ENCODE data around the gene SPG21.

Gene SPG21

DNA sequence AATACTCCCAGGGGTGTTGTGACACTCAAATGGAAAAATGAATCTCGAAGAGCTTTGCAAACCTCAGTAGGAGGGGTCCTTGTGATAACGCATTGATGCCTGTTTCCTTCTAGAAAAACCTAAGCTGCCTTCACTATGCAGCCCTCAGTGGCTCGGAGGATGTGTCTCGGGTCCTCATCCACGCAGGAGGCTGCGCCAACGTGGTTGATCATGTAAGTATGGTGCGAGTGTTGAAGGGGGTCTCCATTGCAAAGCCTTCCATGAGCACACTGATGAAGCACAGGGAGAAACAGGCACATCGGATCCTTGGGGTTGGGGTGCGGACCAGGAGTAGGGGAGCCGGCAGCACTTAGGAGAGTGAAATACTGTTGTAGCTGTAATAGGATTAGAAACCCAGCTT lies 55.7 kb downstream of the SPG21 start:
- Mint-ChIP-seq H3K27me3 (no peaks in the 10 kb centered on the region), H3K9me3 (no peaks in the 10 kb centered on the region), H3K4me3 (no peak overlapping the region), H3K36me3 (ENCODE audit: low read depth) (no peaks in the 10 kb centered on the region), H3K27ac (no peak overlapping the region), H3K4me1 (ENCODE audit: low read depth) (no peaks in the 10 kb centered on the region)

DNA sequence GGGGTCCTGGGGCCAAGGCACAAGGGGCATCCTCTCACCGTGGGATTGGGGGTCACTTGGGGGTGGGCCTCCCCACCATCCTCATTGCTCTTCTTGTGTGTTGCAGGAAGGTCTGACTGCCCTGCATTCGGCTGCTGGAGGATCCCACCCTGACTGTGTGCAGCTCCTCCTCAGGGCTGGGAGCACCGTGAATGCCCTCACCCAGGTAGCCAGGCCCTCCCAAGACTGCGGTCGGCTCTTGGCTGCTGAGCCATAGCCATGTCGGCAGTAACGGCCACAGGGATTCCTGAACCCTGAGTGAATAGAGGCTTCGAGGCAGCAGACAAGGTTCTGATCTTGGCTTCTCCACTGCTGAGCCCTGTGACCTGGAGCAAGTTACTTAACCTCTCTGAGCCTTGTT lies 58.3 kb downstream of the SPG21 start:
- H3K4me1 Mint-ChIP-seq (ENCODE audit: low read depth), result peaks cover 3% of the 10 kb centered on the region
- no peaks in the 10 kb centered on the region for H3K9me3 Mint-ChIP-seq
- H3K27me3 Mint-ChIP-seq, result no peaks in the 10 kb centered on the region
- no peak overlapping the region for H3K27ac Mint-ChIP-seq
- H3K4me3 Mint-ChIP-seq, result no peak overlapping the region
- no peaks in the 10 kb centered on the region for H3K36me3 Mint-ChIP-seq (ENCODE audit: low read depth)

GRCh38 chr15:64930778-64931371 lies 58.8 kb downstream of the SPG21 start:
- Mint-ChIP-seq H3K27ac (peak overlapping the region; percentile 48), H3K4me3 (no peak overlapping the region), H3K27me3 (no peaks in the 10 kb centered on the region), H3K36me3 (ENCODE audit: low read depth) (peaks cover 4% of the 10 kb centered on the region), H3K9me3 (no peaks in the 10 kb centered on the region), H3K4me1 (ENCODE audit: low read depth) (peaks cover 3% of the 10 kb centered on the region)

GRCh38 chr15:64930019-64930652 lies 59.6 kb downstream of the SPG21 start:
- peaks cover 3% of the 10 kb centered on the region for H3K4me1 Mint-ChIP-seq (ENCODE audit: low read depth)
- no peak overlapping the region for H3K4me3 Mint-ChIP-seq
- H3K36me3 Mint-ChIP-seq (ENCODE audit: low read depth), result peaks cover 4% of the 10 kb centered on the region
- no peaks in the 10 kb centered on the region for H3K27me3 Mint-ChIP-seq
- H3K9me3 Mint-ChIP-seq, result no peaks in the 10 kb centered on the region
- no peak overlapping the region for H3K27ac Mint-ChIP-seq

- H3K36me3 Mint-ChIP-seq (ENCODE audit: low read depth), result peaks cover 4% of the 10 kb centered on the region
- H3K9me3 Mint-ChIP-seq, result no peaks in the 10 kb centered on the region
- H3K4me3 Mint-ChIP-seq, result no peak overlapping the region
- H3K27me3 Mint-ChIP-seq, result no peaks in the 10 kb centered on the region
- H3K4me1 Mint-ChIP-seq (ENCODE audit: low read depth), result peaks cover 3% of the 10 kb centered on the region
- no peak overlapping the region for H3K27ac Mint-ChIP-seq
These were observed 61.0 kb downstream of the SPG21 start for GRCh38 chr15:64928626-64929220.

- peaks cover 4% of the 10 kb centered on the region for H3K36me3 Mint-ChIP-seq (ENCODE audit: low read depth)
- no peaks in the 10 kb centered on the region for H3K27me3 Mint-ChIP-seq
- no peaks in the 10 kb centered on the region for H3K9me3 Mint-ChIP-seq
- H3K27ac Mint-ChIP-seq, result no peak overlapping the region
- H3K4me3 Mint-ChIP-seq, result no peak overlapping the region
- peaks cover 3% of the 10 kb centered on the region for H3K4me1 Mint-ChIP-seq (ENCODE audit: low read depth)
These were observed 63.1 kb downstream of the SPG21 start for GRCh38 chr15:64926661-64927060.

DNA sequence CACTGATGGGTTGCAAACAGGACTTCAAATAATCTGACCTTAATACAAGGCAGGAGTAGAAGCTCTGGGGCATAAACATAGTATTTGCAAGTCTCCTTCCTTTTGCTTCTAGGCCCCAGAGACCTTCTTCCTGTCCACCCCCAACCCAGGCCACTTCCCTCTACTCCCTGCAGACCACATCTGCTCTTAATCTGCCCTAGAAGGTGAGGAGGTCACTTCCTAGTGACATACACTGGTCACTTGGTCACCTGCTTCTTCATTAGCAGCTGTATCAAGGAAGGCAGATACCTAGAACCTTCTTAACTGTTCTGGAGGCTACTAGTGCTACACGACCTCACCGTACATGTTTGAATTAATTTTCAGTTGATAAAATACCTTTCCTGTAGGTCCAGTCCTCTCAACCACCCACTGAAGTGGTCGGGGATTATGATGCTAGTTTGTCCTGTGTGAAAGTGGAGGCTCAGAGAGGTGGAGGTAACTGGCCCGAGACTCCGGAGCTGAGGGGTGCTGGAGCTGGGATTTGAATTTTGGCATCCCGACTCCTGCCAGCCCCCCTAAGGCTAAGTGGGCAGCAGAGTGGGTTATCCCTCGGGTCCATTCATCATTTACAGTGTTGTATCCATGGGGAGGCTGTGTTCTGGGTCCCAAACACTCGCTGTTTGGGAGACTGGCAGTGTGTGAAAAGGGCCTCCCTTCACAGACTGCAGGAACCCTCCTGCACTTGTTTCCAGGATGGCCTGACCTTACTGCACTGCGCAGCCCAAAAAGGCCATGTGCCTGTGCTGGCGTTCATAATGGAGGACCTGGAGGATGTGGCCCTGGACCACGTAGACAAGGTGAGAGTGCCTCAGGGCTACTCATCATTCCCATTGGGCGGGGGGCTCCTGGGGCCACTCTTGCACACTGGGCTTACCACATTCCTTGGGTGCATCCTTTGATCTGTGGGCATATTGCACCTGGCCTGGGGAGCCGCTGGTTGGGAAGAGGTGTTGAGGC lies 64.1 kb downstream of the SPG21 start:
- Mint-ChIP-seq H3K36me3 (ENCODE audit: low read depth) (peaks cover 4% of the 10 kb centered on the region), H3K9me3 (no peaks in the 10 kb centered on the region), H3K4me3 (no peak overlapping the region), H3K27ac (no peak overlapping the region), H3K4me1 (ENCODE audit: low read depth) (peaks cover 3% of the 10 kb centered on the region), H3K27me3 (no peaks in the 10 kb centered on the region)

DNA sequence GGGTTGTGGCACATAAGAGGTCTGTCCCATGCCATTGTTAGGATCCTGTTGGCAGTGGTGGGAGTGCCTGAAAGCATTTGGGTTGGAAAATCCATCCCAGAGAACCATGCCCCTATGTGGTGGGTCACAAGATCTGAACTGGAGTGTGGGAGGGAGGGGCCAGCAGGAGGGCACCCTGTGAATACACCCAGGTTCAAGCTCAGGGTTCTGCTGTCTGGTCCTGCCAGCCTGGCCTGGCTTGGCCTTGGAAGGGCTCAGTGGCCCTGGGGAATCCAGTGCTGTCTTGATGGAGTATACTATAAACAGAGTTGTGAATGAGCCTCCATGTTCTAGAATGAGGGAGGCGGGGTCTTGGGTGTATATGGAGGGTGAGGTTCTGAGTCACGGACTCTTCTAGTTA lies 66.2 kb downstream of the SPG21 start:
- Mint-ChIP-seq H3K4me1 (ENCODE audit: low read depth) (peaks cover 3% of the 10 kb centered on the region), H3K9me3 (no peaks in the 10 kb centered on the region), H3K36me3 (ENCODE audit: low read depth) (peaks cover 4% of the 10 kb centered on the region), H3K27me3 (no peaks in the 10 kb centered on the region), H3K4me3 (no peak overlapping the region), H3K27ac (no peak overlapping the region)

GRCh38 chr15:64921711-64922110 lies 68.0 kb downstream of the SPG21 start:
- peaks cover 4% of the 10 kb centered on the region for H3K36me3 Mint-ChIP-seq (ENCODE audit: low read depth)
- H3K27ac Mint-ChIP-seq, result no peak overlapping the region
- H3K9me3 Mint-ChIP-seq, result no peaks in the 10 kb centered on the region
- no peaks in the 10 kb centered on the region for H3K4me1 Mint-ChIP-seq (ENCODE audit: low read depth)
- no peak overlapping the region for H3K4me3 Mint-ChIP-seq
- no peaks in the 10 kb centered on the region for H3K27me3 Mint-ChIP-seq

DNA sequence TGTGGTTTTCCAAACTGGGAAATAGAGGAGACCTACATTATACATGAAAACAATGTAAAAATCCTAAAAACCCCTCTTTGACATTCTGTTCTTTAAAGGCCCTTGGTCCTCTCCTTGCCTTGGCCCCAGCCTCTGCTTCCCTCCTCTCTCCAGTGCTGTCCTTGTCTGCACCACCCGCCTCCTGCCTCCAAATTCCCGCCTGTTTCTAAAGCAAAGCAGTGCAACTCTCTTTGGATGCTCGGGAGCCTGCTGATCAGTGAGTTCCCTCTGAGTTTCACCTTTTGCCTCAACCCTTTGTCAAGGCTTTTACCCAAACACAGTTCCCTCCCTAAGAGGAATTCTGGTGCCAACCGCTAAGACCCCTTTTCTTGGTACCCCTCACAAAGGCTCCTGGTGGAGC lies 70.0 kb downstream of the SPG21 start:
- H3K4me1 Mint-ChIP-seq (ENCODE audit: low read depth), result no peaks in the 10 kb centered on the region
- no peaks in the 10 kb centered on the region for H3K27me3 Mint-ChIP-seq
- no peak overlapping the region for H3K27ac Mint-ChIP-seq
- no peak overlapping the region for H3K4me3 Mint-ChIP-seq
- no peaks in the 10 kb centered on the region for H3K36me3 Mint-ChIP-seq (ENCODE audit: low read depth)
- H3K9me3 Mint-ChIP-seq, result no peaks in the 10 kb centered on the region

DNA sequence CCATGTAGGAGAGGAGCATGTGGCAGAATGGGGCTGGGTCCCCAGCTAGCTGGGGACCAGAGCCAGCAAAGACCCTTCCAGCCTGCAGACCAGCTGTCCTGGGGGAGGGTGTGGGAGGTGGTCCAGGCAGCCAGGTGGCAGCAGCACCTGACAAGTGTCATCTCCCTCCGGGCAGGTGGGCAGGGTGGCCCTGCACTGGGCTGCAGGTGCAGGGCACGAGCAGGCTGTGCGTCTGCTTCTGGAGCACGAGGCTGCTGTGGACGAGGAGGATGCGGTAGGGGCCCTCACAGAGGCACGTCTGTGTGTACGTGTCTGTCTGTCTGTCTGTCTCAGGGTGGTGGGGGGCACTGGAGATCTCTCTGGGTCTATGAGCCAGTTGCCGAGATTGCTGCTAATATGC lies 72.5 kb downstream of the SPG21 start:
- no peaks in the 10 kb centered on the region for H3K9me3 Mint-ChIP-seq
- no peak overlapping the region for H3K27ac Mint-ChIP-seq
- H3K36me3 Mint-ChIP-seq (ENCODE audit: low read depth), result no peaks in the 10 kb centered on the region

DNA sequence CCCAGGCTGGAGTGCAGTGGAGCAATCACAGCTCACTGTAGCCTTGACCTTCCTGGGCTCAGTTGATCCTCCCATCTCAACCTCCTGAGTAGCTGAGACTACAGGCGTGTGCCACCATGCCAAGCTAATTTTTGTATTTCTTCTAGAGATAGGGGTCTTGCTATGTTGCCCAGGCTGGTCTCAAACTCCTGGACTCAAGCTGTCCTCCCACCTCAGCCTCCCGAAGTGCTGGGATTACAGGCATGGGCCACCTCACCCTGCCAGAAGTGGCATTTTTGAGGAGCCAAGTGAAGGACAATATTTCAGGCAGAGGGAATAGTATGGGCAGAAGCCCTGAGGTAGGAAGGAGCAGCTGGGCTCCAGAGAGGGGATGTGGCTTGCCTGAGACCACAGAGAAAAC lies 73.3 kb downstream of the SPG21 start:
- H3K27ac Mint-ChIP-seq, result no peak overlapping the region
- no peaks in the 10 kb centered on the region for H3K9me3 Mint-ChIP-seq
- H3K27me3 Mint-ChIP-seq, result no peaks in the 10 kb centered on the region
- peaks cover 6% of the 10 kb centered on the region for H3K4me1 Mint-ChIP-seq (ENCODE audit: low read depth)
- no peak overlapping the region for H3K4me3 Mint-ChIP-seq
- no peaks in the 10 kb centered on the region for H3K36me3 Mint-ChIP-seq (ENCODE audit: low read depth)

More for the DNA sequence above, 72.5 kb downstream of the SPG21 start:
- Mint-ChIP-seq H3K27me3 (no peaks in the 10 kb centered on the region), H3K4me3 (no peak overlapping the region), H3K4me1 (ENCODE audit: low read depth) (peaks cover 1% of the 10 kb centered on the region)

- Mint-ChIP-seq H3K9me3 (no peaks in the 10 kb centered on the region), H3K36me3 (ENCODE audit: low read depth) (no peaks in the 10 kb centered on the region), H3K27ac (no peak overlapping the region), H3K27me3 (peaks cover 7% of the 10 kb centered on the region), H3K4me1 (ENCODE audit: low read depth) (peaks cover 13% of the 10 kb centered on the region), H3K4me3 (no peak overlapping the region)
These were observed 74.0 kb downstream of the SPG21 start for GRCh38 chr15:64915518-64916227.
